HG02588 (cell line): ENCODE measurements around the gene TSPY9.
"Not testable (repeated sequence)": the region's sequence is repeated elsewhere in the genome, so short reads cannot be mapped to it uniquely, and the experiment has no call there.

Source experiments
- ATAC-seq: cut with Tn5 transposase; IDR thresholded peaks from one replicate; pipeline ENCODE4 v1.9.1; 2021; ENCODE audit warnings: mild to moderate bottlenecking, moderate library complexity; ENCODE audit not compliant: unreplicated experiment

The TSPY9 gene

GRCh38 chrY:9486967-9487366 is at the start of gene TSPY9:
TSPY9 (plus strand) TSS chrY:9487267; CDS start chrY:9487313, 46 bp downstream.
- not testable (repeated sequence) for ATAC-seq

GRCh38 chrY:9466655-9467054 is 20.4 kb upstream of the TSPY9 start, which contains the start of gene TSPY1:
TSPY1 (plus strand) TSS chrY:9466955; CDS start chrY:9467001, 46 bp downstream.
- ATAC-seq = not testable (repeated sequence)

GRCh38 chrY:9504396-9504795 is 17.3 kb downstream of the TSPY9 start:
- not testable (repeated sequence) for ATAC-seq

GRCh38 chrY:9516287-9516686 is 29.2 kb downstream of the TSPY9 start:
- not testable (repeated sequence) for ATAC-seq

- not testable (repeated sequence) for ATAC-seq
Measured at GRCh38 chrY:9527580-9527979, 40.5 kb downstream of the TSPY9 start, which contains the start of gene TSPY10. TSPY10 (plus strand) TSS chrY:9527880; CDS start chrY:9527926, 46 bp downstream.
